HuH-7 (cell line): ENCODE results near the gene TRAPPC3L.

Source experiments
- DNase-seq: peaks from one replicate; pipeline ENCODE4 v3.0.0; 2011; ENCODE audit warnings: low spot score

The TRAPPC3L gene

DNA sequence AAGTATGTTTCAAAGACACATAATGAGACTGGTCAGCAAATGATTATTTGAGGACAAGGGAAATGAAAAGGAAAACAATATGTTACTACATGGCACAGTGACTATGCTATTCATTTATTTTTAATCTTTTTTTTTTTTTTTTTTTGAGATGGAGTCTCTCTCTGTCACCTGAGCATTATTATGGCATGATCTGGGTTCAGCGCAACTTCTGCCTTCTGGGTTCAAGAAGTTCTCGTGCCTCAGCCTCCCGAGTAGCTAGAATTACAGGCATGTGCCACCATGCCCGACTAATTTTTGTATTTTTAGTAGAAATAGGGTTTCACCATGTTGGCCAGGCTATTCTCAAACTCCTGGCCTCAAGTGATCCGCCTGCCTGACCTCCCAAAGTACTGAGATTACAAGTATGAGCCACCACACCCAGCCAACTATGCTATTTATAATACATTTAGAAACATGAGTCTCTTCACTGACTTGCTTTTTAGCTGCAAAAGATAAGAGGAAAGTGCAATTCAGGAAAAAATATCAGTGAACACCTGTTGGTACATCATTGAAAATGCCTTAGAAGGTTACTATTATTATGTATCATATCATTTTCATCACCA lies 11.4 kb upstream of the TRAPPC3L start:
- DNase-seq, result no peak

DNA sequence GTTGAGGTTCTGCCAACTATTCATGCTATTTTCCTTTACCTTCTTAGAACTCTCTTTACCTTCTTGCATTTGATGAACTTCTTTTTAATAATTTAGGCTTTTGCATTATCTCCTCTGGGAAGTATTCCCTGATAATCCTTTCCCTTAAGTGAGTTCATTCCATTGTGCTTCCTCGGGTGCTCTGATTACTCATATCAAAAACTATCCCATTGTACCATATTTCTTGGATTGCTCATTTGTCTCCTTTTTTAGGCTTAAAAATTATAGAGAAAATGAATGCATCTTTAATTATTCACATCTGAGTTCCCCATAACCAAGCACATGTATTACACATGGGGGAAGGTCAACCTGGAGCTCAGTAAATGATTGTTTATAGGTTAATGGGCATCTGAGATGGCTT lies 10.6 kb upstream of the TRAPPC3L start:
- no peak for DNase-seq

DNA sequence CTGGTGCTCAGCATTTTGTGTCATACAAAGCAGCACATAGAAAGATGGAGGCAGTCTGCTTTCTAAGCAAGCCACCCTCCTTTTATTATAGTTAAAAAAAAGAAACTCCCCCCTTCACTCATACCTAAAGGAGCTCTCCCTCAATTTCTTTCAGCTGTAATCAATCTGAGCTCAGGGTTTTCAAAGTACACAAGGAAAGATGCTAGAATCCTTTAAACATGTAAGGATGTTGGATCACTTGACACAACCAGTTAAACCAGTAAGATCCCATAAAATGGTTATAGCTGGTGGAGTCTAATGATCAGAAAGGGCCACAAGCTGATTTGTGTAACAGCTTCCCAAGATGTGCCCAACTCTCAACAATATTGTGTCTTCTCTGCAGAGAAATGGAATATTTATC lies 8.0 kb upstream of the TRAPPC3L start, which contains the start of gene CALHM4:
TSS of gene CALHM4 (plus strand) at position 301 of the 400 bp plus-strand sequence. CDS start at position 344, 43 bp downstream.
- no peak for DNase-seq

DNA sequence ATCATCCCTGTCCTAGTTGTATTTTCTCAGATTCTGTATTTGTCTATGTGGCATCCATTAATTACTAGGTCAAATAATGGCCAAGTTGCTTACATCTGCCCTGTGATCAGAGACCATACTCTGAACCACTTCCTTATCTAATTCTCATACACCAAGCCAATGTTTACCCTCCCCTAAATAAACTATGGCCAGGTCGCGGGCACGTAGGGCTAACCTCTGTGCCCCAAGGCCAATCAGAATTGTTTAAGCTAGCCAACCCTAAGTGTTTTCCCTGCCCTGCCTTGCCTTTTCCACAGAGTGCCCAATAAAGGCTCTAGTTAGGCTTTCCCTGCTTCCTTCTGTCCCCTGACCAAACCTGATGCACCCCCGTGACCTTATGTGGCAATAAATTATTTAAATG lies 5.3 kb upstream of the TRAPPC3L start:
- peak; percentile 30 for DNase-seq

DNA sequence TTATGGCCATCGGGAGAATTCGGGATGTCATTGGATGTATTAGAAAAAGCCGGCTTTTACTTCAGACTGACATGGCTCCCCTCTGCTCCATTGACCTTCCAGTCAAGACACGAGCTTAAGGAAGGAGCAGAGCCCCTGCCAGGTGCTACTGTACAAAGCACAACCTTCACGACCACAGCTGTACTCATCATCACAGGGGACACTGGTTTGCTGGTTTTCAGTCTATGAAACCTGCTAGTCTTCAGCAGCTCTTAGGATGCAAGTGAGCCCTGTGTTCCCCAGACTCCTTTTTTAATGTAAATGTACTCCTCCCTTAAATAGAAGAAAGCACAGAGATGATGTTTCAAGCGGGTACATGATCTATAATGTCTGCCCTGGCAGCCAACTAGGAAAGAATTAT lies 1.9 kb upstream of the TRAPPC3L start:
- no peak for DNase-seq

DNA sequence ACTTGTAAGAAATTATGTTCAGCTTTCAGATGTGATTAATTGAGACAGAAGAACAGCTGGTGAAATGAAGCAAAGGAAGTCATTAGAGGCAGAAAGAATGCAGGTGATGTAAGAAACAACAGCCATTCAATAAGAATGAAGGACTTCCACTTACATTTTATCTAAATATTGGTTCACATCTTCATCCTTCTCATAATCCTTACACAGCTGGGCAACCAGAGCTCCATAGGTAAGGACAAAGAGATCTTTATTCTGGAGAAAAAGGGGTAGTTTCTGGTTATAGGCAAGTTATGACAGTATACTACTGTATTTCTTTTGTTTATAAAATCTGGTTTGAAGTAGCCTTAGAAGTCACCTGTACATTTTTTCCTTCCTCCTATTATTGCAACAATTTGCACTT lies 2.3 kb downstream of the TRAPPC3L start:
- DNase-seq, result no peak

DNA sequence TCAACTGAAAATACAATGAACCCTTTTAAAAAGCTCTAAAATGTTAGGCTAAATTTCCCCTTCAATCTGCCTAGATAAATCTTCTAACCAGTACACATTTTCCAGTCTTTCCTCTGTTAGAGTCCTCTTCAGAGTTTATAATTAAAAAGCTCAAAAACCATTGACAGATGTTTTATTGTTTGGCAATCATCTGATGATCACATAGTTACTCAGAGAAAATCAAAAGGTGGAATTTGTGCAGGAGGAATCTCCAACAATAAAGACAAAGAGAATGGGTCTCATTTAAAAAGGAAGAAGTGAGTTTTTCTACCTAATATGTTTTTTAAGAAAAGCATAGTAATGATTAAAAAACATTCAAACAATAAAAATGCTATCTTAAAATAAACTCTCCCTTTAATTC lies 3.1 kb downstream of the TRAPPC3L start:
- DNase-seq, result no peak

DNA sequence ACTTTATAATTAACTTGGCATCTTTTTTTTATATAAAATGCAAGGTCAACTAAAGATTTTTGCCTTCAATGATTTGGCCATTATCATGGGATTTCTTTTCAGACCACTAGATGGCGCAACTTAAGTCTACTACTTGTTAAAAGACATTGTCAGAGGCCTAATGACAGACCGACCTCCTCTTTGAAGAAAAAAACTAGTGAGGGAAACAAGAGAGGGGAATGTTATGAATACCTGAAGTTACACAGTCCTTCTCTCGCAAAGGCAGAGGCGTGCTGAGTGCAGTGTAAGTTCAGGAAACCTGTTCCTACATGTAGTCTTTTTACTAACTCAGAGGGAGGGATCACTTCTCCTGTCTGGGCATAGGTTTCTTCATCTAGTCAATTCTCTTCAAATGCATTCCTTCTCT lies 9.3 kb downstream of the TRAPPC3L start:
- DNase-seq, result peak; percentile 34

DNA sequence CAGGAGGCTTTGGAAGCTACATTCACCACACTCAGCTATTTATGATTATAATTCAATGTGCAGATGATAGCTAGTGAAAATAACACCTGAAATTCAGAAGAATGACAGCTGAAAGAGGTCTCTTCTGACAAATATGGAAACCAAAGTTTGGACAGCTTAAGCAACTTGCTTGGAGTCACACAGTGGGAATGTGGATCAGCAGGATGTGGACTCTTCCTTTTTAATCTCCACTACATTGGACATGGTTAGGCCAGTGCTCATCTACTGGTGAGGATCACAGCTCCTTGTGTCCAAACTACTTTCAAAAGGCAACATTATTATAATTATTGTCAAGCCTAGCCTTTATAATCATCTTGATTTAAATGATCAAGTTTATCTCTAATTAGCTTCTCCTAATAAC lies 10.4 kb downstream of the TRAPPC3L start:
- DNase-seq, result no peak

DNA sequence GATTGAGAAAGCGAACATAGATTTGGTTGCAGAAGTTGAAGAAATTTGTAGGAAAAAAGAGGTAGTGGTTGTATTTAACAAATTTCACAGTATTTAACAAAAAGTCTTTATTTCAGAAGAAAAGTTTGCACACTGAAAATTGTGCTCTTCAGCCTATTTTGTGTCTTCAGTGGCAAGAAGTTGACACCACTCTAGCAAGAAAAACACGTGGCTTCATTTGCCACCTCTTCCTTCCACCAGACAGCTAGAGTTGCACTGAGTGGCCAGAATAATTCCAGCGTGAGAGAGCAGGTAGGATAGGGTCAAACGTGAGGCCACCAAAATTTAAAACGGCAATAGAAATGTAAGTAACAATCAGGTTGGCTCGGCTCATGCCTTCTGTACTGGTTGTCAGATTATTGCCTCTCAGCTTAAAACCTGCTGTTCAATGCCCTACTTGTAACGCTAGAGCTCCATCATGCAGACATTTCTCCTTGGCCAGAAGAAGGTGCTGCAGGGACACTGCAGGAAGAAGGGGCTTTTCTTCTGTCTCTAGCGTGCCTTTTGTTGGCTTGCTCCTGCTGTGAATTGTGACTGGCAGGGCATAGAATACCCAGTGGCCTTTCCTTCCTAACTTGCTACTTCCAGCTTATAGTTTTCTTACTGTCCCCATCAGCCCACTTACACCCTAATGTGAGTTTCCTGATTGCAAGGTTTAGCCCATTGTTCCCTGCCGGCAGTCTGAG lies 12.1 kb downstream of the TRAPPC3L start:
- DNase-seq, result no peak

DNA sequence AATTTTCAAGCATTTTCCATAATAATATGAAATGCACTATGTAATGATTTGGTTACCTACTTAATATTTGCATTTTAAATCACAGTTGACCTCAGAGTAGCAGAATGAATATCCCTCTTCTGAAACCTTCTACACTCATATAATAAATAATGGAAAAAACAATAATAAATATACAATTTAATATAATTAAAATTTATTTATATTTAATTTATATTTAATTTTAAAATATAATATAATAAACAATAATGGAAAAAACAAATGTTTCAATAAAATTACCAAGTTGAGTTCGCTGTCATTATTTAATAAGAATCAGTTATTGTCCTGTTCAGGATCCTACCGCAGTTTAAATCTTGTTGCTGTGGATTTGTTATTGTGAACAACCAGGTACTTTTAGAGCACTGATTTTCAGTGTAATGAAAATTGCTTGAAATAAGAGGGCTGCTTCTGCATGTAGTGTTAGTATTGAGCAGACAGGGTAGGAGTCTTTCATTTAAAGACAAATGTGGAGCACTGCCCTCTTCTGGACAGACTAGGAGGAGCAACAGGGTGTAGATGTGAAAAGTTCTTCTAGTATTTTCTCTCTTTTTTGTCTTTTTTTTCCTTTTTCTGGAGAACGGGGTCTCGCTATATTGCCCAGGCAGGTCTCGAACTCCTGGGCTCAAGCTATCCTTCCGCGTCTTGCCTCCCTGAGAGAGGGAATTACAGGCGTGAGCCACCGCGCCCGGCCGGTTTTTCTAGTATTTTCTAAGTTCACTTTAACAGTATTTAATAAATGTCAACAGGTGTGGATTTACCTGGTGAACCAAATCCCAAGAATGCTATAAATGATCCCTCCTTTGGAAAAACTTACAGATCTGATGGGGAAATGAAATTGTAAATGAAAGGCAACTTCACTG lies 13.6 kb downstream of the TRAPPC3L start:
- DNase-seq, result peak; percentile 36

DNA sequence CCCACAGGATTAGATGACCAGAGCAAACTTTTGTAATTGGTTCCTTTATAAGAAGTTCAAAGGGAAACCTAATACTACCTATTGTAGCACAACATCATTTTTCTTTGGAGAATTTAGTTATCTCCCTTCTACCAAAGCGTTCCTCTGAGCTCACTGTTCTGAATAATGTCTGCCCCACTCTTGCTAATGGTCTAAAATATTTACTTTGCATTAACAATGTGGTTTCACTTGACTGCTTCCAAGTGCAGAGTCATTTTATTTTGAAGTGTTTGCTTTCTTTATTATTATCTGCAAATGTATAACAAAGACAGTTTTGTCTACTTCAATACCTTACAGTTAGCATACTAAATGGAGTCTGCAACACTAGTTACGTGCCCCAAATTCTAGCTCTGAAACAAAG lies 15.0 kb downstream of the TRAPPC3L start:
- DNase-seq, result no peak

DNA sequence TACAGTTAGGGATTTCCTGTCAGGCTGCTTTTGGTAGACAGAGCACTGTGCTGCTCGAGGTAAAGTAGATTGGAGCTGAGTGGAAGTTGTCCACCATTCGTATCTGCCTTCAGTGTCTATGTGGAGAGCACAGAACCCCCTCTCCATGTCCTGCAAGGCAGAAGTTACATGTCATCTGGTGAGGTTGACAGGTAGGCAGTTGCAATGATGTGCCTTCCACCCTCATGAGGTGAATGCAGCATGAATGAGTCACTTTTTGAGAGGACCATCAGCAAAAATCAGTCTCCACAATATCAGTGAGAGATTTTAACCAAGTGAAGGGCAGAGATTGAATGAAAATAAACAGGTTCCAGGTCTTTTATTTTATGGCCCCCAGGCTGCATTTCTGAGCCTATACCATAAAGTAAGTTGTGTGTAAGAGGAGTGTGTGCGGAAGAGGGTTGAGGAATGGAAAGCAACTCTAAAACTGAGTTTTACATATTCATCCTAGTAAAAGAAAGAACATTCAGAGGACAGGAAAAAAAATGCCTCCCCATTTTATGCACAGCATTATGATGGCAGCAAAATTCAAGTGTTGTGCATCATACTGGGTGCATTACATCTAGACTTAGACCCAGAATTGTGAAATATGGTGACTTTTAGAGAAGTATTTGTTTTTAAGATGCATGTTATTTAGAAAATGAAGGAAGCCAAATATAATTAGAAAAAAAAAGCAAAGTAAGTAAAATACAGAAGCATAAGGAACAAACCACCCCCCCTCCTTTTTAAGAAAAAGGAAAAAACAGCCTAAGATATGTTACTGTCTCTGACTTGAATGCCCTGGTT lies 15.8 kb downstream of the TRAPPC3L start:
- no peak for DNase-seq

DNA sequence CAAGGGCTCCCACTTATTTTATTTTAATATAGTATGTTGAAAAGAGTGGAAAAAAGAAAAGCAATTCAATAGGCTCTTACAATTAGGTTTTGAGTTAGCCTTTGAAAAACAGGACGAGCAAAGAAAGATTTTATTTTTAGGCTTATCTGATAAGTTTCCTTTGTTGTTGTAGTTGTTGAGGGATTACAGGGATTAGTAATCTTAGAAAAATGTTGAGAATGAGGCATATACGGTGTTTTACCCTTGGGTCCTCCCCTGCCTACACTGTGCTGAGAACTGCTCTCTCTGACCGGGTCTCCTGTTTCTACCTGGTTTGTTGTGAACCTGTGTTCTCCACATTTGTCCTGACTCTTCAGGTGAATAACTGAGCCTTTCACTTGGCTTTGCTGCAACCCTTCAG lies 16.7 kb downstream of the TRAPPC3L start:
- no peak for DNase-seq

DNA sequence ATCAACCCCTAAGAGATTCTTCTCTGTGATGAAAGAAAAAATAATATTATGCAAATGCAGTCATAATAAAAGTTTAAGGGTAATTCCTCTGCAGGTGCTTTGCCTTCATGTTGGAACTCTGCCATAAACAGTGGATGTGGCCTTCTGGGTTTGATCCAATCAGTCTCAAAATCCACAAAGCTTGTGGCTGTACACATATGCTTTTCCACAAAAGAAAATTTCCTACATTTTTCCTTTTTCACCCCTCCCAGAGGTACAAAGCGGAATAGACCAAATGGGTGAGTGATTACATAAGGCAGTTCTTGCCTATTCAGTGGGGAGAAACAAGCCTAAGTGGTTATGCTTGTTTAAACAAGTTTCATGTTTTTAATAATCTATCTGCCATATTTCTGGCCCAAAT lies 17.4 kb downstream of the TRAPPC3L start:
- no peak for DNase-seq

DNA sequence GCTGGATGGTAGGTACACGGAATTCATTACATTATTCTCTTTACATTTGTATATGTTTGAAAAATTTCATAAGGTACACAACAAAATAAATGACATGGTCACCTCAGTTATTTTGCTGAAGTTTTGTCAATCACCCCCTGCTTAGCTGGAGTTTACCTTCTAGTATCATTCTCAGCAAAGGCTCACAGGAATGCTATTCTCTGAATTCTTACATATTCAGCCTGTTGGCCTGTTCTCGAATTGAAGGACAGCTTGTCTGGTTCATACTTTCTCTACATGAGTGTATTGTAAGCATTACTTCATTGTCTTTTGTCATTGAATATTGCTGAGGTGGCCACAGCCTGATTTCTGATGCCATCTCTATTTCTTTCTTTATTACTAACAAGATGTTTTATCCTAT lies 21.2 kb downstream of the TRAPPC3L start:
- no peak for DNase-seq

DNA sequence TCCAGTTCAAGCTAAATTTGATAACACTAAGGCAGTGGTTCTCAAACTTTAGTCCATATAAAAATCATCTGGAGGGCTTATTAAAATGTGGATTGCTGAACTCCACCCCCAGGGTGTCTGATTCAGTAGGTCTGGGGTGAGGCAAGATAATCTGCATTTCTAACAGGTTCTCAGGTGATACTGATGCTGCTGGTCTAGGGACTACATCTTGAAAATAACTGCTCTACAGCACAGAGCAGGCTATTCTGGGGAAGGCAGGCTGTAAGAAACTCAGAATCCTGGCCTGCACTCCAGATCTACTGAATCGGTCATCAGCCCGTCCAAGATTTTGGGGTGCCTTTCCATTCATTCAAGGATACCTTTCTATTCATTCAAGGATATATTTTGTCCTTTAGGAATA lies 22.6 kb downstream of the TRAPPC3L start:
- DNase-seq, result no peak

DNA sequence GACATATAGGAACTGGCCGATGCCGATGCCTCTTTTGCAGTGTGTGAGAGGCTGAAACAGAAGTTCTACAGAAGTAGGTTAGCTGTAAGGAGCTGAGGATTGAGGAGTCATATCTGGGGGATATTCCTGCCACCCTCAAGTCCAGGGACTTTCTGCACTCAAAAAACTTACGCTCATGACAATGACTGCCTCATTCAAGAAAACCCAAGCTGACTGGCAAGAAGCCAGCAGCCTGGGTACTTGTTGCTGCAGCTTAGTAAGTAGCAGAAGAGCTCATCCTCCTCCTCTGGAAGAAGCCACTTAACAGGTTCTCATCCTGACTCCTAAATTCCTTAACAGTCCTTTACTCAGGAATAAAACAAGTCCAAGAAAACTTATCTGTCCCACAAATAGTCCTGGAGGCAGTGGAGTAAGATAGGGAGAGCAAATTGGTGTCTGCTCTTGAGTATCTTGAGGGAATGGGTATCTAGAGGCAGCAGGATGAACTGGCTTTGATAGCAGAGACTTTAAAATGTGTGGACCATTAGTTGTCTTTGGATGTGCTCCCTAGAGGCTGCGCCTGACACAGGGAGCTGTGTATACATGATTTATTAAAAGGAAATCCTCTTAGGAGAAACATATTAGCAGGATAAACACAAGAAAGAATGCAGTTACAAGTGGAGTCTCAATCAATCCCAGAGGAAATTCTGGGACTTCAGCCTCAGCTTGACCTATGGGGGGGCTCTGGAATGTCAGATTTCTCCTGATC lies 26.7 kb downstream of the TRAPPC3L start:
- no peak for DNase-seq

DNA sequence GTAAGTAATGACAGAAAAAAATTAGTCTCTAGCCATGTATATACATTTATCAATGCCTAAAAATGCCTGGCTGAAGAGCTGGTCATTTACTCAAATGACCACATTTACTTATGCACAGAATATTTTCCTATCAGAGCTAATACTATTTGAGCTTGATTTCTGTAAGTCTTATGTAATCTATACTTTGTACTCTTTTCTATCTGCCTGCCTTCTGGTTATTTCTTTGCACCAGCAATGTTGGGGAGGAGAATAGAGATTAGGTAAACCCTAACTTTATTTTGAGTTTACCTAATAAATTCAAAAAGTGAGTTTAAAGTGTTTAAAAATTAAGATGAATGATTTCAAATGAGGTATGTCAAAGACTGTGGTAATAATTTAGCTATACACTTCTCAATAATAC lies 30.3 kb downstream of the TRAPPC3L start:
- no peak for DNase-seq

DNA sequence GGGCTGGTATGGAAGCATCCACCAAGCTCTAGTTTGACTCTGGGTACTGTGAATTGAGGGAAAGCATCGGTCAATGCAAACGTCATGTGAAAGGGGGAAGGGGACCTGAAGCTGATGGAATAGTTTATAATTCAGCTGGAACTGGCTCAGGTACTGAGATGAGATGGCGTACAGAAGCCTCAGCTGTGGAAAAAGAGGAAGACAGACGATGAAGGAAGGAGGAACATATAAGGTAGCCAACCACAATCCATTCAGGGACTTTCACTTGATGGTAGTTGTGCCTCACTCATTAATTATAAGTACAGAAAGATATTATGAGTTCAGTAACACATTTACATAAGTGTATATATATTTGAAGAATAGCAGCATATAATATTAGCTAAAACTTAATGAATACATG lies 31.4 kb downstream of the TRAPPC3L start:
- no peak for DNase-seq

DNA sequence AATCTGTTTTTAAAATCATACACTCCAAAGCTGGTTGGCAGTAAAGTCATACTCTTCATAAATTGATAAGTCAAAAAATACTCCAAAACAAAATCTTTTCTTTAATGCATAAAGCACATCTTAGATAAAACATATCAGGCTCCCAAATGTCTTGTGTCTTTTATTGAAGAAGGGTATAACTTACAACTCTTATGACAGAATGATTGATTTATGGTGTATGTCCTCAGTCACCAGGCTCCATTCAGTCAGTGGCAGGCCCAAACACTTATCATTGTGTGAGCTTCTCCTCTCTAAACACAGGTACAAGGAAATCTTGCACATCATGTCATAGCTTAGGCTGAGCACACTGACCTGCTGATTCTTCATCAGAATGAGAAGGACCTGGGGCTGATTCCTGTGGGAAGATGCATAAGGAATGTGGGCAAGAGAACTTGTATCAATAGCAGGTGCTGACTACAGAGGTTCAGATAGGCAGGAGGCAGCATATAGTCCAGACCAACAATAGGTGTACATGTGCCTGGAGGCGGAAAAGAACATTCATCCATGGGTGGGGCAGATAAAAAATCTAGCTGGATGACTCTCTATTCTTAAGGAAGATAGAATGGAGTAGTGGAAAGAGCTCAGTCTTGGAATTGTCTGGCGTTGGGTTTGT lies 32.1 kb downstream of the TRAPPC3L start:
- DNase-seq, result no peak
